Measurements from ENCODE around the gene PDK2. TPM values are rescaled to one million over a fixed set of nuclear protein-coding genes. Genes with fewer than 3 reads are reported as not detected.

The PDK2 gene
- total RNA-seq, 1 donor from 2014 or later: 12.6 TPM

DNA sequence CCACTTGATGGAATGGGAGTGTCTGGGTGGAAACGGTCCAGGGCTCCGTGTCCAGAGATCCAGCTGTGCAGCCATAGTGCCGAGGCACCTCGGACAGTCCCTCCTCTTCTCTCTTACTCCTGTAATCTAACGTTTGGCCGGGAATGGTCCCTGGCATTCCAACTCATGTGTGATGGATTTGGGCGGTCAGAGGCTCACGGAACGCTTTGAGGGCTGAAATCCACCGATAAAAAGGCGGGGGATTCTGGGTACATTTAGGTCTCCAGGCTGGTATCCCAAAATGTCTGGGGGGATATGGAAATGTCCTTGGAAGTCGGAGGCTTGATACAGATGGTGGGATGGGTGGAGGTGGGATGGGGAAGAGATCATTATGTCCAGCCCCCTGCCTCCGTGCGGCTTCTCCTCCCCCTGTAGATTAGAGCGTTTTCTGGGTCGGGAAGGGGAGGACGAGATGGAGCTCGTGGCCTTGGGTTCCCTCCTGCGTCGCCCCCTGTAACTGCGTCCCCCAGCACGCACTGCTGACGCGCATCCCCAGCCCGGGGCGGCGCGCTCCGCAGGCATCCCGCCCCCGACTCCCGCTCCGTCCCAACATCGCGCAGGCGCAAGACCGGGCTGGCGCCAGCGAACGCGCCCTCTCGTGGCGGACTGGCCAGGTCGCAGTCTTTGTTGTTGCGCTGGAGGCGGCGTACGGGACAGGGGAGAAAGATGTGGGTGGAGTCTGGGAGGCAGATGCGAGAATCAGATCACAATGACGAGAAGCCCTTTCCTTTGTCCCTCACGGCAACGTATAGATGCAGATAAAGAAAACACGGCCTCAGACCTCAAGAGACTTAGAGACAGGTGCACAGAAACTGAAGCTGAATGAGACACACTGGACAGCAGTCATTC lies 66.1 kb downstream of the PDK2 start:
- Histone ChIP-seq H3K4me2 (peak overlapping the region; percentile 78), H3K79me2 (ENCODE audit: low read depth) (no peaks in the 10 kb centered on the region), H3K36me3 (no peaks in the 10 kb centered on the region), H3K4me3 (peak overlapping the region; percentile 46), H3K27me3 (peaks cover 5% of the 10 kb centered on the region), H4K20me1 (ENCODE audit: low read depth) (no peaks in the 10 kb centered on the region), H3F3A (ENCODE audit: low read depth) (peaks cover 17% of the 10 kb centered on the region), H3K27ac (no peak overlapping the region), H2AFZ (replicated peaks) (peak overlapping the region; percentile 75), H3K9me3 (ENCODE audit: low read depth) (no peaks in the 10 kb centered on the region), H3K9ac (no peak overlapping the region), H3K4me1 (peaks cover 17% of the 10 kb centered on the region)
- no peak for TF ChIP-seq EZH2phosphoT487 (IDR thresholded peaks at IDR 0.05)
- TF ChIP-seq, protein P1, sequence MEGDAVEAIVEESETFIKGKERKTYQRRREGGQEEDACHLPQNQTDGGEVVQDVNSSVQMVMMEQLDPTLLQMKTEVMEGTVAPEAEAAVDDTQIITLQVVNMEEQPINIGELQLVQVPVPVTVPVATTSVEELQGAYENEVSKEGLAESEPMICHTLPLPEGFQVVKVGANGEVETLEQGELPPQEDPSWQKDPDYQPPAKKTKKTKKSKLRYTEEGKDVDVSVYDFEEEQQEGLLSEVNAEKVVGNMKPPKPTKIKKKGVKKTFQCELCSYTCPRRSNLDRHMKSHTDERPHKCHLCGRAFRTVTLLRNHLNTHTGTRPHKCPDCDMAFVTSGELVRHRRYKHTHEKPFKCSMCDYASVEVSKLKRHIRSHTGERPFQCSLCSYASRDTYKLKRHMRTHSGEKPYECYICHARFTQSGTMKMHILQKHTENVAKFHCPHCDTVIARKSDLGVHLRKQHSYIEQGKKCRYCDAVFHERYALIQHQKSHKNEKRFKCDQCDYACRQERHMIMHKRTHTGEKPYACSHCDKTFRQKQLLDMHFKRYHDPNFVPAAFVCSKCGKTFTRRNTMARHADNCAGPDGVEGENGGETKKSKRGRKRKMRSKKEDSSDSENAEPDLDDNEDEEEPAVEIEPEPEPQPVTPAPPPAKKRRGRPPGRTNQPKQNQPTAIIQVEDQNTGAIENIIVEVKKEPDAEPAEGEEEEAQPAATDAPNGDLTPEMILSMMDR (IDR thresholded peaks at IDR 0.05): peak; percentile 94
- DNase-seq (ENCODE audit: low spot score): peak; percentile 97
- Mint-ChIP-seq H3K27ac (peak overlapping the region; percentile 95), H3K27me3 (ENCODE audit: insufficient read depth, low read depth) (peaks cover 4% of the 10 kb centered on the region), H3K36me3 (no peaks in the 10 kb centered on the region), H3K4me1 (peaks cover 20% of the 10 kb centered on the region), H3K4me3 (peak overlapping the region; percentile 86), H3K9me3 (no peaks in the 10 kb centered on the region)

Other genes starting within 250 kb of the PDK2 start
- not detected in 2 replicates for gene TAC4, start 247.3 kb upstream of the PDK2 start, total RNA-seq (ENCODE audit: low replicate concordance)
- 0.53 TPM in 1 of 2 replicates, not detected in the other for gene DLX4, start 126.2 kb upstream of the PDK2 start, total RNA-seq (ENCODE audit: low replicate concordance)
- gene DLX3, start 100.1 kb upstream of the PDK2 start, total RNA-seq (ENCODE audit: low replicate concordance): 0.04 and 0.87 TPM in 2 replicates
- 7.7 and 11.9 TPM in 2 replicates for gene ITGA3, start 39.2 kb upstream of the PDK2 start, total RNA-seq (ENCODE audit: low replicate concordance)
- 8.7 and 27.9 TPM in 2 replicates for gene SAMD14, start 34.8 kb downstream of the PDK2 start, total RNA-seq (ENCODE audit: low replicate concordance)
- gene PPP1R9B, start 55.3 kb downstream of the PDK2 start, total RNA-seq (ENCODE audit: low replicate concordance): 12.0 and 31.4 TPM in 2 replicates
- gene SGCA, start 70.7 kb downstream of the PDK2 start, total RNA-seq (ENCODE audit: low replicate concordance): 1.5 TPM in 1 of 2 replicates, not detected in the other
- 1.1 and 4.2 TPM in 2 replicates for gene COL1A1, start 106.3 kb downstream of the PDK2 start, total RNA-seq (ENCODE audit: low replicate concordance)
- gene TMEM92, start 179.1 kb downstream of the PDK2 start, total RNA-seq (ENCODE audit: low replicate concordance): 1.8 and 4.4 TPM in 2 replicates

Data from neural progenitor cell (in vitro differentiated cells).